ENCODE measurements around the gene MARCHF10.

Gene MARCHF10

GRCh38 chr17:62681939-62682381 is 126.2 kb downstream of the MARCHF10 start:
- DNase-seq (ENCODE audit: extremely low read depth, insufficient read length), result no peak
- Histone ChIP-seq H3K4me3 (replicated peaks; ENCODE audit: low read depth, low read length) (no peak overlapping the region), H3K36me3 (ENCODE audit: control insufficient read depth, insufficient read depth, low read length) (no peaks in the 10 kb centered on the region), H3K27me3 (replicated peaks; ENCODE audit: control insufficient read depth, insufficient read depth, low read length) (no peaks in the 10 kb centered on the region)
- no peak for TF ChIP-seq CTCF (IDR thresholded peaks at IDR 0.05; ENCODE audit: insufficient read depth, low read length, poor library complexity, severe bottlenecking)

- H3K27me3 ChIP-seq (replicated peaks; ENCODE audit: control insufficient read depth, insufficient read depth, low read length), result no peaks in the 10 kb centered on the region
- H3K4me3 ChIP-seq (replicated peaks; ENCODE audit: low read depth, low read length), result no peak overlapping the region
- no peaks in the 10 kb centered on the region for H3K36me3 ChIP-seq (ENCODE audit: control insufficient read depth, insufficient read depth, low read length)
- no peak for TF ChIP-seq CTCF (IDR thresholded peaks at IDR 0.05; ENCODE audit: insufficient read depth, low read length, poor library complexity, severe bottlenecking)
- DNase-seq (ENCODE audit: extremely low read depth, insufficient read length), result no peak
Observed at GRCh38 chr17:62681061-62681938, 126.8 kb downstream of the MARCHF10 start.

- no peak for DNase-seq (ENCODE audit: extremely low read depth, insufficient read length)
- Histone ChIP-seq H3K27me3 (replicated peaks; ENCODE audit: control insufficient read depth, insufficient read depth, low read length) (no peaks in the 10 kb centered on the region), H3K36me3 (ENCODE audit: control insufficient read depth, insufficient read depth, low read length) (no peaks in the 10 kb centered on the region), H3K4me3 (replicated peaks; ENCODE audit: low read depth, low read length) (no peak overlapping the region)
- TF ChIP-seq CTCF (IDR thresholded peaks at IDR 0.05; ENCODE audit: insufficient read depth, low read length, poor library complexity, severe bottlenecking), result no peak
Observed at GRCh38 chr17:62680541-62681052, 127.5 kb downstream of the MARCHF10 start.

GRCh38 chr17:62679866-62680377 is 128.2 kb downstream of the MARCHF10 start:
- DNase-seq (ENCODE audit: extremely low read depth, insufficient read length), result no peak
- no peaks in the 10 kb centered on the region for H3K36me3 ChIP-seq (ENCODE audit: control insufficient read depth, insufficient read depth, low read length)
- no peak for TF ChIP-seq CTCF (IDR thresholded peaks at IDR 0.05; ENCODE audit: insufficient read depth, low read length, poor library complexity, severe bottlenecking)
- no peak overlapping the region for H3K4me3 ChIP-seq (replicated peaks; ENCODE audit: low read depth, low read length)
- H3K27me3 ChIP-seq (replicated peaks; ENCODE audit: control insufficient read depth, insufficient read depth, low read length), result no peaks in the 10 kb centered on the region

- DNase-seq (ENCODE audit: extremely low read depth, insufficient read length), result no peak
- no peak for TF ChIP-seq CTCF (IDR thresholded peaks at IDR 0.05; ENCODE audit: insufficient read depth, low read length, poor library complexity, severe bottlenecking)
- Histone ChIP-seq H3K27me3 (replicated peaks; ENCODE audit: control insufficient read depth, insufficient read depth, low read length) (no peaks in the 10 kb centered on the region), H3K4me3 (replicated peaks; ENCODE audit: low read depth, low read length) (no peak overlapping the region), H3K36me3 (ENCODE audit: control insufficient read depth, insufficient read depth, low read length) (no peaks in the 10 kb centered on the region)
Observed at GRCh38 chr17:62678214-62678919, 129.7 kb downstream of the MARCHF10 start.
